ENCODE data around the gene ZNF778.
"Not testable (repeated sequence)": the region's sequence is repeated elsewhere in the genome, so short reads cannot be mapped to it uniquely, and the experiment has no call there.

The ZNF778 gene

DNA sequence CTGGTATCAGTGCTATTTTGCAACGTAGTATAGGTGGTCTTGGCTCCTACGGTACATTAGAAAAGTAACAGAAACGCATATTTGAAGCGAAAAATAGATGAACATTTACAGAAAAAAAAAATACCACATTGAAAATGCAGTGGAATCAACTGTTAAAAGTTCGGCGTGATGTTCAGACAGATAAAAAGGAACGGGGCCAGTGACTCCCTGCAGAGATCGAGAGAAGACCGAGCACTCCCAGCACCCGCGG, 440 bp upstream of the ZNF778 start:
- DNase-seq (ENCODE audit: low spot score): no peak

DNA sequence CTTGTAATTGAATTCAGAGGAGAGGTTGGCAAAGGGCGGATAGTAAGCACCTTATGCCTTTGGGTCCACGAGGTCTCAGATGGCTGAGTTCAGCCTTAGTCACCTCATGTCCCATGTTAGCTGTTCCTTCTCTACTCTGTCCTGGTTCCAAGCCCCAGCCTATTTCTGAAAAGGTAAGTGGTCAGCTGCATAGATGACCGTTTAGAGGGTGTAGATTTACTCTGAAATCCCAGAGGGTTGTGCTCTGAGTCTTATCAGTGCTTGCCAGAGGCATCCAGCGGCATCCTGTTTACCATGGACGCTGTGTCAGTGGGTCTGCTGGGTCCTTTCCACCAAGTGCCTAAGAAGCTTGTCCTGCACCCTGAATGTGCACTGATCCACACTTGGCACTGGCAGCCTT, 1.9 kb downstream of the ZNF778 start:
- no peak for DNase-seq (ENCODE audit: low spot score)

GRCh38 chr16:89221604-89222003, 4.1 kb downstream of the ZNF778 start:
- no peak for DNase-seq (ENCODE audit: low spot score)

GRCh38 chr16:89222931-89223330, 5.4 kb downstream of the ZNF778 start:
- DNase-seq (ENCODE audit: low spot score): no peak

DNA sequence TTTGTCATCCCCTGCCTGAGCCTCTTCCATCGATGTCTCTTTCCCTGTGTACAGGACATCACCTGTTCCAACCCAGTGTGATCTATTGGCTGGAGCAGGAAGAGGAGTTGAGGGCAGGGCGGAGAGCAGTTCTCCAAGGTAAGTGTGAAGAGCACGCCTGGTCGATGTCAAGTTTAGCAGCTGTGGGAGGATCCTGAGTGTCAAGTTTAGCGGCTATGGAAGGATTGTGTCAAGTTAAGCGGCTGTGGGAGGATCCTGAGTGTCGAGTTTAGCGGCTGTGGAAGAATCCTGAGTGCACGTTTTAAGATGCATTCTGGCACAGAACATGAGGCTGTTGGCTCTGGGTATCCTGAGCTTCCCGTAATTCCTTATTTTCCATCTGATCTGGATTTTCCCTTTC, 7.2 kb downstream of the ZNF778 start:
- DNase-seq (ENCODE audit: low spot score): no peak

GRCh38 chr16:89230255-89230654, 12.8 kb downstream of the ZNF778 start:
- DNase-seq (ENCODE audit: low spot score): no peak

DNA sequence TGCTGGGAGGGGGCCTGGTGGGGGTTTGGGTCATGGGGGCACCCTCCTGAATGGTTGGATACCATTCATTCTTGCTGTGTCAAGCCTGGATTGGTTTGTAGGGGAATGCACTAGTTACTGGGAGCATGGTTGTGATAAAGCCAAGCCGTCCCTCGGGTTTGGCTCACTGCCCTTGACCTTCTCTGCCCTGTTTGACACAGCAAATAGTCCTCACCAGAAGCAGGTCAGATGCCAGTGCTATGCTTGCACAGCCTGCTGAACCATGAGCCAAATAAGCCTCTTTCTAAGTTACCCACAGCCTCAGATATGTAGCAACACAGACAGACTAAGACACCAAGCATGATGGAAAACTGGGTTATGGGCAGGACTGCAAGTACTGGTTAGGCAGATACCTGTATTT, 14.6 kb downstream of the ZNF778 start:
- DNase-seq (ENCODE audit: low spot score): no peak

DNA sequence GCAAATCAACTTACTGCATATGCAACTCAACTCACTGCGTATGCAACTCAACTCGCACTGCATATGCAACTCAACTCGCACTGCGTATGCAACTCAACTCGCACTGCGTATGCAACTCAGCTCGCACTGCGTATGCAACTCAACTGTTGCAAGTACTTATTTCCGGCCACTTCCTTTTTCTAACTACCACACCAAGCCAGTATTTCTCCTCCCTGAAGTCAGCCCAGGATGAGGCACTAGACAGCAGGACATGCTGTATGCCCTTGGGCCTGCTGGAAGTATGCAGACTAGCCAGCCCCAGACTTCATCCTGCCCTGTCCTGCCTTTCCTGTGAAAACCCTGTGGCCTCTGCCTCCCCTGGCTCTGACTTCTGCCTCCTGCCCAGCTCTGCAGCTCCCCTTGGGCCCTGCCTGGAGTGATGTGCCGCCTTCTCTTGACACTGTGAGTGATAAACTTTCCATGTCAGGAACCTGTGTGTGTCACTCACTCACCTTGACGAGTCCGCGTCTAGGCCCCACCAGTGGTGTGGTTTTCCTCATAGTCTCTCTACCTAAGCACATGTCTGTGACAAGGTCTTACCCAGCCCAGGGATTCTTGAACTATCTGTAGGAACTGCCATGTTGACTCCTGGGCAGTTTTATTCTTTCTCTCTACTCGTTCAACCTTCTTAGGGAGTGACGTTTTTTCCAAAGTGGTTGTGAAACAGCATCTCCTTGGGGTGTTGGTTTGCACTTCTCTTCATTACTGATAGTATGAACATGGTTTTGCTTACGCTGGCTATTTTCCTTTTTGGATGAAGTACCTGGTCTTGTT, 16.4 kb downstream of the ZNF778 start:
- no peak for DNase-seq (ENCODE audit: low spot score)

GRCh38 chr16:89237733-89238132, 20.2 kb downstream of the ZNF778 start:
- DNase-seq (ENCODE audit: low spot score): no peak

- peak; percentile 80 for DNase-seq (ENCODE audit: low spot score)
Observed at GRCh38 chr16:89241187-89242007, 23.9 kb downstream of the ZNF778 start.

GRCh38 chr16:89242795-89243200, 25.3 kb downstream of the ZNF778 start:
- DNase-seq (ENCODE audit: low spot score): no peak

DNA sequence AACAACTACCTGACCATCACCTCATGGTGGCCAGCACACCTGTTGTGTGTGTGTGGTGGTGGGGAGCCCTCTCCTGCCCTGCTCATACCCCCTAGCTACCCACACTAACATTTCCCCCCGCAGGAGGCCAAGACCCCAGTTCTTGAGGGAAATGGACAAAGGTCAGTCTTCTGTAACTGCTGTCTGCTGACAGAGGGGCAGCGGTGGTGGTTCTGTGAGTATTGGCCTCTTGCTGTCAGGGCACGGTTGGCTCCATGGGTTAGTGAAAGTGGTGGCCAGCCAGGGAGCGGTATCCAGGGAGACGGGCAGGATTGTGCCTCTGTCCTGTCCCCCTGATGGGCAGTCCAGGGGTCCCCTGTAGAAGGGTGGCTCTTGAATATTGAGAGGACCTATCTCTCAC, 26.2 kb downstream of the ZNF778 start:
- DNase-seq (ENCODE audit: low spot score): no peak

- not testable (repeated sequence) for DNase-seq (ENCODE audit: low spot score)
Observed at GRCh38 chr16:89244264-89244663, 26.8 kb downstream of the ZNF778 start.

DNA sequence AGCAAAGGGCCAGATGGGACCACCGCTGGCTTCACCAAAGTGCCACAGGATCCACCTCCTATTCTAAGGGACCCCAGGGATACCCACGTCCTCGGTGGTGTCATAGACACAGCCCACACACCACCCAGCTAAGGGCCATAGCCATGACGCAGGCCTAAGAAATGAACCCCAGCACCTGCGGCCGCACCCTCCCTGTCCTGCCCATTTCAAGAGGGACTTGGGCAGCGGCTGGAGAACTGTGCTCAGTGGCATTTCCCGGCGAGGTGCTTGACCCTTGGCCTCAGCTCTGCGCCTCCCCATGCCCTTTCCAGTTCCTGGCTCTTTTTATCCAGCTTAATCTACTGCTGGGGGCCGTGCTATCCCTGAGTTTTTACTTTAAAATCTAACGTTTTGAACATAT, 27.3 kb downstream of the ZNF778 start:
- no peak for DNase-seq (ENCODE audit: low spot score)

GRCh38 chr16:89246383-89246902, 28.9 kb downstream of the ZNF778 start:
- DNase-seq (ENCODE audit: low spot score): no peak

DNA sequence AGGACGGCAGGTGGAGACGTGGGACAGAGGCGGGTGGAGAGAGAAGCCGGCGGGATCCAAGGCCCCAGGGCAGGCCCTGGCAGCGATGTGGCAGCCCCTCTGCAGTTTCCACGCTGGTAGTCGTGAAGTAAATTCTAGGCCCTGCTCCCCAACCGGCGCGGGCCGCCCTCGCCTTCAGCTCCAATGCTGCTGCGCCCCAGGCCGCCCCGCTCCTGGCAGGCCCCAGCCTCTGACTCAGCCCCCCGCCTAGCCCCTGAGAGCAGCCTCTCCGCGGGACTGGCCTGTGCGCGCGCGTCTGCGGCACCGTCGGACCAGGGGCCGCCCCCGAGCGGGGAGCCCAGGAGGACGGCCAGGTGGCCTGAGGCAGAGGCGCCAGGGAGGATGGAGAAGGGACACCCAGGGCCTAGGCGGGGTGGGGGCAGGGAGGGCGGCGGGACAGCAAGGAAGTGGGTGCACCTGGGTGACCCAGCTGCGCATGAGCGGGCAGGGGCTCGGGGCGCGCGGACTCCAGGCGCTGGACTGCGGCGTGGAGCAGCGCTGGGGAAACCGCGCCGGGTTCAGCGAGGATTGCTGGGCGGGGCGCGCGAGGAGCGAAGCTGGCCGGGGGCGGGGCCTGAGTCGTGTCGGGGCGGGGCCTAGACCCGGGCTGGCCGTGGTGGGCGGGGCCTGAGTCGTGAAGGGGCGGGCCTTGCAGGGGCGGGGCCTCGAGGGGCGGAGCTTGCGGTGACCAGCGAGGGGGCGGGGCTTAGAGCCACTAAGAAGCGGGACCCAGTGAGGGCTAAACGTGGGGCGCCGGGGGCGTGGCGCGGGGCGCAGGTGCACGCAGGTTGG, 29.6 kb downstream of the ZNF778 start:
- DNase-seq (ENCODE audit: low spot score): peak; percentile 98

GRCh38 chr16:89247734-89248075, 30.2 kb downstream of the ZNF778 start:
- not testable (repeated sequence) for DNase-seq (ENCODE audit: low spot score)

DNA sequence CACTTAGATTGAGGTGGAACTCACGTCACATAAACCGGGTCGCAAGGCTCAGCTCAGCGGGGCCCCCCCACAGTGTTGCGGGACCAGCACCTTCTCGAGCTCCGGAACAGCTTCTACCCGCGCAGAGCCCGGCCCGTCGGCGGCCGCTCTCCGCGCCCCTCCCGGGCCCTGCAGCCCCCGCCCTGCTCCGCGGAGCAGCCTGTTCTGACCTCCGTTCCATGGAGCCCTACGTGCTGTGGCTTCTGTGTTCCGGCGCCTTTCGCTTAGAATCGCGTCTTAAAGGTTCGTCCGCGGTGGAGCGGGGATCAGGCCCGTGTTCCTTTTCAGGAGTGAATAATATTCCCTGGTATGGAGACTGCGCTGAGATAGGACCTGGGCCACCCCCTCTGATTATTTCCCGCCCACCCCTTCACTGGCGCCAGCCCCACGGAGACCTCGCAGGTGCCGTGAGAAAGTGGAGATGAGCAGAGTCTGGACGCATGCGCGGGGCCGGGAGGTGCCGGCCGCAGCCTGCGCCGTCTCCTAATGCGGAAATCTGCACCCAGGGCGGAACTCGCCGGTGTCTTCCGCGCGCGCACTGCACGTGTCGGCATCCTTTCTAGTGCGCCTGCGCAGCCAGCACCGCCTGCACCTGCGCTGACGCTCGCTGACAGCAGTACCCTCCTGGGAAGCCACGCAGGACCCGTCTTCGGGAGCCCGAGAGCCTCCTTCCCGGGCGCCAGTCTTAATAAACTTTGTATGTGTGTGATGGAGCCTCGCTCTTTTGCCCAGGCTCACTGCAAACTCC, 30.9 kb downstream of the ZNF778 start:
- no peak for DNase-seq (ENCODE audit: low spot score)

- DNase-seq (ENCODE audit: low spot score): no peak
Observed at GRCh38 chr16:89253548-89254287, 36.2 kb downstream of the ZNF778 start.

DNA sequence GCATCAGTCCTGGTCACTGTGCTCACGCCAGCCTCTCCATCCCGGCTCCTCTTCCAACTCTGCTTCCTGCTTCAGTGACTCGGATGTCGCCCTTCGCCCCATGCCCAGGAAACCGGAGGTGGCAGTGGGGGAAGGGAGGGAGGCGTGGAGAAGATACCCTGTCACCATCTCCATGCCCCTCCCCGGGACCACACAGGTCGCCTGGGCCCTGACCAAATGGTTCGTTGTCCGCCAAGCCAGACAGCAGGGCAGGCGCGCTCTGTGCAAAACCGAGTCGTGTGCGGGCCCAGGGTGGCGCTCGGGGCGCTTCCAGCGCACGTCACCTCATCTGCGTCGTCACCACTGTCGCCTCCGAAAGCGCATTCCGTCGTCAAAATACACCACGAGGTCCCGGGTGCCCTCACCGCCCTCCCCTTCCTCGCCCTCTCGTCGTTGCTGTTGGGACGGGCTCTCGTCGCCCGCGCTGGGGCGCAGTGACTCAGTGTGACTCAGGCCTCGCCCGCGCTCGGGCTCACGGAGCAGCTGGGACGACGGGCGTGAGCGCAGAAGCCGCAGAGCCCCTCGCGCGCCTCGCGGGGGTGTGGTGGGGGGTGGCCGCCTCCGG, 39.2 kb downstream of the ZNF778 start:
- no peak for DNase-seq (ENCODE audit: low spot score)

DNA sequence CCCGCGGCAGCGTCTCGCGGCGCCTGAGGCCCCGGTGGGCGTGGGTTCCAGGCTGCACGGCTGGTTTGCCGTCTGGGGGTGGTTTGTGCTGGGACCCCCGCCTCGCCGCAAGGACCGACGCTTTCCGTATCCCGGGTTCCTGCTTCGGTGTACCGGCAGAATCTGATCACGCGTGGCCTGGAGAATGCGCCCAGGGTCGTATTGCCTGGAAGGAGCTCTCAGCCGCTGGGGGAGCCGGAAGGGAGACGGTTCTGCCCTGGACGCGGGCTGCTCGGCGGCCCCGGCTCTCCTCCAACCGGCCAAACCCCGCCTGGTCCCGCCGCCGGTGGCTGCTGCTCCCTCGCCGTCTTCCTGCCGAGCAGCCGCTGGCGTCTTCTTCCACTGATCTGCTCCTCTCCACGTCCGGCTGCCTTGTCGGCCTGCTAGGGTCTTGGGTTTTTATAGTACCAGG, 39.8 kb downstream of the ZNF778 start:
- no peak for DNase-seq (ENCODE audit: low spot score)
